ENCODE results near the gene SLC25A42. TPM values are rescaled to one million over a fixed set of nuclear protein-coding genes. Genes with fewer than 3 reads are reported as not detected.
"Not testable (repeated sequence)": the region's sequence is repeated elsewhere in the genome, so short reads cannot be mapped to it uniquely, and the experiment has no call there.

SLC25A42 gene, protein sequence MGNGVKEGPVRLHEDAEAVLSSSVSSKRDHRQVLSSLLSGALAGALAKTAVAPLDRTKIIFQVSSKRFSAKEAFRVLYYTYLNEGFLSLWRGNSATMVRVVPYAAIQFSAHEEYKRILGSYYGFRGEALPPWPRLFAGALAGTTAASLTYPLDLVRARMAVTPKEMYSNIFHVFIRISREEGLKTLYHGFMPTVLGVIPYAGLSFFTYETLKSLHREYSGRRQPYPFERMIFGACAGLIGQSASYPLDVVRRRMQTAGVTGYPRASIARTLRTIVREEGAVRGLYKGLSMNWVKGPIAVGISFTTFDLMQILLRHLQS
- total RNA-seq, result 10 to 100 TPM; 10.3 to 14.4 TPM

DNA sequence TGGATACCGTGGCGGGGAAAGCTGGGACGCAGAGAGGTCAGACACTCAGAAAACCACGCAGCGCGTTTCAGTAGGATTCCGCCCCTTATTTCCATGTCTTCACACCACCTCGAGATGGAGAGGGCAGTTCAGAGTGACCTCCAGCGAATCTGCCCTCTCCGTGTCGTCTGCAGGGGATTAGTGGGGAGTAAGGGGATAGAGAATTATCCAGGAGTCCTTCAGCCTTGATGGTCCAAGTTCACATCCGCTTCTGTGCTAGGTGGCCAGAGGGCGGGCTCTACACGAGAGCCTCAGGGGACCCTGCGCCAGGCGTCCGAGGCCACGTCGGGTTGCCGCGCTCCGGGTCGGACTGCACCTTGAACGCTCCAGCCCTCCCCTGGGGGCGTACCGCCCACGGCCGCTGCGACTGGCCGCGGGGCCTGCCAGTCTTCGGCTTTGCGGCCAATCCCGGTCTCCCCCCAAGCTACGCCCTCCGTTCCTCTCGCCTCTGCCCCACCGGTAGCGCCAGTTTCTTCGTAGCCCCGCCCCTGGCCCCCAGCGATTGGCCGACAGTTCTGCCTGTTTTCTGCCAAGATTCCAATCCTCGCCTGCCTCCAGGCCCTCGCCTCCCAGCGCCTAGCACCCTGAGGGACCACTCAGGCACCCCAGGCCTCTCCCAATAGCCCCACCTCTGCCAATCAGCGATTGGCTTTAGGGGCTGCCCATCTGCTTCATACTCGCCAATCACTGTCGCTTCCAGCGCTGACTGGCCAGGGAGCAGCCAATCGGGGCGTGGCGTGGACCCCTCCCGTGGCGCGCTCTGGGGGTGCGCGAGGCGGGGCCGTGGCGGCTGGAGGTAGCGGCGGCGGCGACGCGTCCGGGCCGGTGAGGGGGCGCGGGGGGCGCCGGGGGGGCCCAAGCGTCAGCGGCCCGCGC is at the start of gene SLC25A42:
SLC25A42 (plus strand) TSS at position 812 of the 915 bp plus-strand sequence. CDS start 32,131 bp downstream, outside the sequence.
- Histone ChIP-seq H3K36me3 (no peaks in the 10 kb centered on the region), H3K27me3 (no peaks in the 10 kb centered on the region), H3K9me3 (no peaks in the 10 kb centered on the region), H3K4me1 (peaks cover 0 to 59% of the 10 kb centered on the region in 2 donors), H3K27ac (peak within 1 kb of the TSS; percentile 79 to 87), H3K4me3 (peak within 1 kb of the TSS; percentile 89 to 94)
- TF ChIP-seq, protein P1, sequence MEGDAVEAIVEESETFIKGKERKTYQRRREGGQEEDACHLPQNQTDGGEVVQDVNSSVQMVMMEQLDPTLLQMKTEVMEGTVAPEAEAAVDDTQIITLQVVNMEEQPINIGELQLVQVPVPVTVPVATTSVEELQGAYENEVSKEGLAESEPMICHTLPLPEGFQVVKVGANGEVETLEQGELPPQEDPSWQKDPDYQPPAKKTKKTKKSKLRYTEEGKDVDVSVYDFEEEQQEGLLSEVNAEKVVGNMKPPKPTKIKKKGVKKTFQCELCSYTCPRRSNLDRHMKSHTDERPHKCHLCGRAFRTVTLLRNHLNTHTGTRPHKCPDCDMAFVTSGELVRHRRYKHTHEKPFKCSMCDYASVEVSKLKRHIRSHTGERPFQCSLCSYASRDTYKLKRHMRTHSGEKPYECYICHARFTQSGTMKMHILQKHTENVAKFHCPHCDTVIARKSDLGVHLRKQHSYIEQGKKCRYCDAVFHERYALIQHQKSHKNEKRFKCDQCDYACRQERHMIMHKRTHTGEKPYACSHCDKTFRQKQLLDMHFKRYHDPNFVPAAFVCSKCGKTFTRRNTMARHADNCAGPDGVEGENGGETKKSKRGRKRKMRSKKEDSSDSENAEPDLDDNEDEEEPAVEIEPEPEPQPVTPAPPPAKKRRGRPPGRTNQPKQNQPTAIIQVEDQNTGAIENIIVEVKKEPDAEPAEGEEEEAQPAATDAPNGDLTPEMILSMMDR (IDR thresholded peaks at IDR 0.05), result no peak
- peak; percentile 99 for DNase-seq (ENCODE audit: low spot score)

GRCh38 chr19:19021115-19021514 is 42.7 kb upstream of the SLC25A42 start:
- Histone ChIP-seq H3K4me1 (no peaks in the 10 kb centered on the region), H3K9me3 (no peaks in the 10 kb centered on the region), H3K36me3 (peaks cover 72% of the 10 kb centered on the region), H3K27ac (no peak overlapping the region), H3K27me3 (no peaks in the 10 kb centered on the region), H3K4me3 (no peak overlapping the region)
- DNase-seq (ENCODE audit: low spot score), result no peak
- TF ChIP-seq, protein P1 (IDR thresholded peaks at IDR 0.05), result no peak

- no peaks in the 10 kb centered on the region for H3K4me1 ChIP-seq
- no peak for DNase-seq (ENCODE audit: low spot score)
- peaks cover 71% of the 10 kb centered on the region for H3K36me3 ChIP-seq
- TF ChIP-seq, protein P1 (IDR thresholded peaks at IDR 0.05), result no peak
- no peak overlapping the region for H3K4me3 ChIP-seq
- no peak overlapping the region for H3K27ac ChIP-seq
- no peaks in the 10 kb centered on the region for H3K9me3 ChIP-seq
- no peaks in the 10 kb centered on the region for H3K27me3 ChIP-seq
Measured at GRCh38 chr19:19022380-19022961, 41.3 kb upstream of the SLC25A42 start.

GRCh38 chr19:19023376-19023775 is 40.4 kb upstream of the SLC25A42 start:
- DNase-seq (ENCODE audit: low spot score); H3K27ac ChIP-seq; H3K4me3 ChIP-seq; H3K27me3 ChIP-seq; H3K9me3 ChIP-seq; H3K4me1 ChIP-seq: not testable (repeated sequence)
- peaks cover 69% of the 10 kb centered on the region for H3K36me3 ChIP-seq

- Histone ChIP-seq H3K27ac (no peak overlapping the region), H3K36me3 (peaks cover 86% of the 10 kb centered on the region)
- DNase-seq (ENCODE audit: low spot score), result no peak
Measured at GRCh38 chr19:19025861-19026260, 37.9 kb upstream of the SLC25A42 start.

More at GRCh38 chr19:19025861-19026260, 37.9 kb upstream of the SLC25A42 start:
- Histone ChIP-seq H3K27me3 (no peaks in the 10 kb centered on the region), H3K9me3 (no peaks in the 10 kb centered on the region), H3K4me3 (no peak overlapping the region), H3K4me1 (no peaks in the 10 kb centered on the region)
- TF ChIP-seq, protein P1 (IDR thresholded peaks at IDR 0.05), result no peak

All from right atrium auricular region (tissue), 2 donors.